Upper lobe of left lung (tissue), 4 donors: ENCODE results near the gene GNAO1.

Experiments
- EP300 ChIP-seq, 4 donors: sonication (generic); formaldehyde crosslinking; IDR thresholded peaks; one replicate each; pipeline ENCODE4 v1.5.1; 2017; ENCODE audit warnings: antibody characterized with exemption in 4 of 4, control low read depth in 2 of 4
- POLR2AphosphoS5 ChIP-seq, 2 donors: sonication (generic); formaldehyde crosslinking; IDR thresholded peaks; one replicate each; pipeline ENCODE4 v1.5.1; 2017; ENCODE audit warnings: antibody characterized with exemption in 2 of 2

GRCh38 chr16:56319376-56319775, 128.1 kb downstream of the GNAO1 start:
- TF ChIP-seq POLR2AphosphoS5 (IDR thresholded peaks at IDR 0.05), result no peak
- TF ChIP-seq EP300 (IDR thresholded peaks at IDR 0.05), result no peak
